Astrocyte (in vitro differentiated cells and primary cell): ENCODE data around the gene MBP.

Experiments used
- CTCF ChIP-seq: IDR thresholded peaks from 2 replicates; pipeline ENCODE4 v1.5.1; 2011; ENCODE audit warnings: low read depth, mild to moderate bottlenecking, inconsistent platforms, low read length, moderate library complexity; ENCODE audit not compliant: insufficient read depth
- EZH2 ChIP-seq: IDR thresholded peaks from 2 replicates; pipeline ENCODE4 v1.6.1; 2012; ENCODE audit warnings: mild to moderate bottlenecking, low read length, inconsistent platforms; ENCODE audit not compliant: insufficient read depth

GRCh38 chr18:76953156-76953555, 179.4 kb downstream of the MBP start:
- TF ChIP-seq EZH2 (no peak), CTCF (no peak)
